K562 (cell line): ENCODE data around the gene ARHGAP22. TPM values are rescaled to one million over a fixed set of nuclear protein-coding genes. Genes with fewer than 3 reads are reported as not detected.

ENCODE experiments used
- ATAC-seq: fragments of 200-7000 bp; cut with Tn5 transposase; 3 replicates; pipeline ENCODE4 v1.9.1; 2020; ENCODE audit warnings: moderate library complexity
- BruUV-seq: library from RNA; stranded (reverse); fragments of 400-500 nt; replicated peaks from 2 replicates; lab custom pipeline; 2021; lab: Mats Ljungman, UMichigan
- CTCF ChIA-PET: fragments of 300-600 bp; formaldehyde crosslinking; extraction: SDS; loops from one replicate; lab custom pipeline; 2021; ENCODE audit warnings: low intra/inter-chr PET ratio; lab: Yijun Ruan, JAX
- POLR2A ChIA-PET: fragments of 300-600, 350-650 bp; sonication (Branson Sonifier 250); formaldehyde crosslinking; extraction: SDS; loops from one replicate; lab custom pipeline; 2021; ENCODE audit warnings: antibody characterized with exemption, inconsistent platforms; lab: Yijun Ruan, JAX
- DNase-seq, 4 experiments: peaks; one replicate each; pipeline versions ENCODE4 v3.0.0 to v3.0.0-alpha.2; 2011 to 2018; ENCODE audit warnings: low spot score in 3 of 4, mixed read lengths in 3 of 4; ENCODE audit errors: extremely low read depth in 1 of 4
- FAIRE-seq: peaks from 2 replicates; lab custom pipeline; 2011; peaks lifted over from hg19 to GRCh38; lab: Jason Lieb, UNC
- H2AFZ ChIP-seq: 2 replicates; pipeline ENCODE4 v1.6.0; 2011; ENCODE audit warnings: low read depth, low read length, control low read depth, inconsistent platforms
- H3K27ac ChIP-seq: fragments of 200-600 bp; 3 replicates; pipeline ENCODE4 v1.8.0; 2011; ENCODE audit warnings: low read depth, mild to moderate bottlenecking, control low read depth, inconsistent platforms, low read length, moderate library complexity, mixed read lengths; ENCODE audit errors: extremely low read depth
- H3K27me3 ChIP-seq, 2 experiments: fragments of 300-600 bp in 1 of 2; 2 replicates in 1 of 2; 3 replicates in 1 of 2; pipeline versions ENCODE4 v1.6.0 to v1.8.0; 2011; ENCODE audit warnings: inconsistent platforms in 2 of 2, low read length in 2 of 2, mild to moderate bottlenecking in 1 of 2, mixed read lengths in 1 of 2, moderate library complexity in 1 of 2; ENCODE audit not compliant: control insufficient read depth in 2 of 2, insufficient read depth in 2 of 2
- H3K36me3 ChIP-seq: fragments of 300-600 bp; 3 replicates; pipeline ENCODE4 v1.8.0; 2011; ENCODE audit warnings: mild to moderate bottlenecking, low read length, inconsistent platforms; ENCODE audit not compliant: control insufficient read depth, insufficient read depth
- H3K4me1 ChIP-seq, 2 experiments: fragments of 200-600 bp in 1 of 2; replicated peaks in 1 of 2; 2 replicates in 1 of 2; 3 replicates in 1 of 2; pipeline versions ENCODE4 v1.5.1 to v1.8.0; 2011; ENCODE audit warnings: inconsistent platforms in 2 of 2, low read length in 2 of 2, mild to moderate bottlenecking in 1 of 2, mixed read lengths in 1 of 2, moderate library complexity in 1 of 2; ENCODE audit not compliant: control insufficient read depth in 2 of 2, insufficient read depth in 2 of 2
- H3K4me2 ChIP-seq: 2 replicates; pipeline ENCODE4 v1.6.1; 2011; ENCODE audit warnings: low read length, control low read depth, inconsistent platforms, mixed read lengths; ENCODE audit not compliant: insufficient read depth
- H3K4me3 ChIP-seq: fragments of 200-600 bp; sonication (generic), shearing (Covaris generic); 2 replicates; pipeline ENCODE4 v1.5.1; 2016; ENCODE audit warnings: control low read depth, inconsistent platforms
- H3K79me2 ChIP-seq: fragments of 200-600 bp; 3 replicates; pipeline ENCODE4 v1.8.0; 2011; ENCODE audit warnings: low read length, inconsistent platforms; ENCODE audit not compliant: control insufficient read depth, insufficient read depth
- H3K9ac ChIP-seq, 2 experiments: 2 replicates each; pipeline versions ENCODE4 v1.6.0 to v1.6.1; 2011; ENCODE audit warnings: low read depth in 2 of 2, low read length in 2 of 2, control low read depth in 1 of 2, inconsistent platforms in 1 of 2, mild to moderate bottlenecking in 1 of 2, mixed read lengths in 1 of 2; ENCODE audit not compliant: insufficient read depth in 1 of 2
- H3K9me1 ChIP-seq: one replicate; pipeline ENCODE4 v1.6.0; 2011; ENCODE audit warnings: inconsistent platforms, mild to moderate bottlenecking, low read length, moderate library complexity; ENCODE audit not compliant: control insufficient read depth, insufficient read depth
- H3K9me3 ChIP-seq: replicated peaks from 2 replicates; pipeline ENCODE4 v1.5.1; 2011; ENCODE audit warnings: low read depth, low read length, inconsistent platforms; ENCODE audit not compliant: control insufficient read depth, insufficient read depth
- H4K20me1 ChIP-seq: replicated peaks from 2 replicates; pipeline ENCODE4 v1.6.1; 2011; ENCODE audit warnings: low read length, inconsistent platforms, mixed read lengths; ENCODE audit not compliant: control insufficient read depth, insufficient read depth
- BCOR ChIP-seq: fragments of 450-650 bp; IDR thresholded peaks from 2 replicates; pipeline ENCODE4 v1.6.1; 2016
- ETS1 ChIP-seq: conservative IDR thresholded peaks from 2 replicates; pipeline ENCODE4 v1.6.1; 2011; ENCODE audit warnings: low read depth, mild to moderate bottlenecking, low read length; ENCODE audit not compliant: control insufficient read depth
- HMGXB4 ChIP-seq: sonication (generic); formaldehyde crosslinking; IDR thresholded peaks from 2 replicates; pipeline ENCODE4 v1.8.1; 2023; ENCODE audit warnings: mild to moderate bottlenecking, missing genetic modification reagents
- KDM1A ChIP-seq, 2 experiments: fragments of 450-650 bp; IDR thresholded peaks; 2 replicates each; pipeline ENCODE4 v1.6.1; 2016; ENCODE audit warnings: mild to moderate bottlenecking in 2 of 2
- KLF1 ChIP-seq: fragments of 450-650 bp; IDR thresholded peaks from 2 replicates; pipeline ENCODE4 v1.6.1; 2016; ENCODE audit warnings: missing genetic modification characterization, missing compliant biosample characterization
- PKNOX1 ChIP-seq: fragments of 450-650 bp; IDR thresholded peaks from 2 replicates; pipeline ENCODE4 v1.6.1; 2016
- PRDM10 ChIP-seq: fragments of 450-650 bp; IDR thresholded peaks from 2 replicates; pipeline ENCODE4 v1.6.1; 2018; ENCODE audit not compliant: partially characterized antibody
- PTTG1 ChIP-seq: fragments of 450-650 bp; IDR thresholded peaks from 2 replicates; pipeline ENCODE4 v1.6.1; 2016; ENCODE audit warnings: low read depth, mild to moderate bottlenecking, missing genetic modification characterization, missing compliant biosample characterization
- RBM25 ChIP-seq: fragments of 200-400 bp; formaldehyde crosslinking; IDR thresholded peaks from 2 replicates; pipeline ENCODE4 v1.6.1; 2018; ENCODE audit warnings: low read length, low read depth, moderate library complexity; ENCODE audit not compliant: severe bottlenecking
- RUNX1 ChIP-seq: sonication (generic); IDR thresholded peaks from 2 replicates; pipeline ENCODE4 v1.6.1; 2016; ENCODE audit warnings: antibody characterized with exemption, low read depth
- ZNF121 ChIP-seq: sonication (generic); formaldehyde crosslinking; conservative IDR thresholded peaks from 2 replicates; pipeline ENCODE4 v1.8.0; 2022; ENCODE audit warnings: missing genetic modification reagents
- ZNF263 ChIP-seq: sonication (generic); formaldehyde crosslinking; IDR thresholded peaks from 2 replicates; pipeline ENCODE4 v1.8.0; 2022; ENCODE audit warnings: mild to moderate bottlenecking, missing genetic modification reagents, borderline replicate concordance
- WGBS: fragments of 100-300 bp; shearing (Covaris generic); methylation state at CpG from one replicate; pipeline ENCODE4 v1.1.6; 2016; ENCODE audit warnings: low coverage, mixed read lengths; ENCODE audit not compliant: insufficient coverage; ENCODE audit errors: missing lambda C conversion rate; 5-methylcytosine and 5-hydroxymethylcytosine counted together
- in situ Hi-C: fragments of 300-500 bp; cut with MboI; formaldehyde crosslinking; loops from 4 replicates; pipeline ENCODE4 v1.15.0; 2018; ENCODE audit warnings: inconsistent platforms, mixed read lengths
- intact Hi-C: fragments of 100-400 bp; cut with micrococcal nuclease; formaldehyde crosslinking; loops from 2 replicates; pipeline ENCODE4 v1.14.2; 2022
- polyA plus RNA-seq, 8 experiments: library from polyadenylated mRNA; depleted of rRNA in 4 of 8; stranded (reverse) in 5 of 8; unstranded in 3 of 8; fragments of >200 nt; fragmentation: Nextera tagmentation in 2 of 8; fragmentation: Illumina TruSeq in 1 of 8; extraction: Ambion mirVana in 2 of 8; extraction: Trizol in 1 of 8; gene quantifications; 2 replicates each; pipeline versions ENCODE4 v1.2.1 to v1.2.3, GENCODE V29; 2011 to 2014; ENCODE audit warnings: inconsistent platforms in 1 of 8, missing spikeins in 1 of 8
- total RNA-seq, 7 experiments: library from RNA; depleted of rRNA in 6 of 7; stranded (reverse); fragments of >200 nt in 6 of 7; fragmentation: Illumina TruSeq in 2 of 7; extraction: Trizol in 2 of 7; gene quantifications; 2 replicates each; pipeline versions ENCODE4 v1.2.1 to v1.2.3, GENCODE V29; 2011 to 2021; ENCODE audit warnings: low replicate concordance in 1 of 7

Gene ARHGAP22
- total and polyA plus RNA-seq, 9 of the 15 experiments (the other 6 are each of a cell fraction or from before 2014, with no cell fraction given) = 1.3 to 28.1 (median 12.7) TPM

- Histone ChIP-seq H3K4me2 (no peak overlapping the region), H3K27ac (no peak overlapping the region), H3K36me3 (peaks cover 34% of the 10 kb centered on the region; the same call in 2 of the 3 replicates), H4K20me1 (no peaks in the 10 kb centered on the region), H3K9me3 (no peaks in the 10 kb centered on the region), H3K27me3 (no peaks in the 10 kb centered on the region), H3K79me2 (peaks cover 12% of the 10 kb centered on the region; the same call in 1 of the 3 replicates), H3K9ac (no peak overlapping the region), H2AFZ (no peak overlapping the region), H3K4me1 (peaks cover 0 to 32% of the 10 kb centered on the region in 2 experiments; a peak in 4 of 5 replicates), H3K9me1 (no peaks in the 10 kb centered on the region), H3K4me3 (no peak overlapping the region)
- no peak for ATAC-seq
- WGBS = 92% methylated on average over 3 of the region's 3 CpGs
- ChIA-PET CTCF (no interaction called here), POLR2A (interaction anchor here (0.6 kb wide), 1 partner anchor 15 kb away, joined by 3 read pairs; no protein-coding TSS in a partner anchor)
- FAIRE-seq = no peak
- no peak for DNase-seq
- in situ Hi-C loops (no loop called here), intact Hi-C loops (no loop called here)
- BruUV-seq = no TSS peak
- TF ChIP-seq PKNOX1 (no peak), RBM25 (peak; percentile 41), PRDM10 (no peak), KLF1 (no peak), PTTG1 (tag) (no peak), KDM1A (IDR thresholded peaks at IDR 0.05) (0 out of 4 replicates have a peak, but pooled peaks of 1 of the 2 experiments have one; percentile 6), ETS1 (no peak), RUNX1 (no peak), BCOR (peak; percentile 46; the same call in 1 of the 2 replicates), HMGXB4 (CRISPR knock-in tag) (no peak), ZNF263 (no peak), ZNF121 (CRISPR knock-in tag) (peak; percentile 99)
Measured at GRCh38 chr10:48428896-48429295, 176.0 kb downstream of the ARHGAP22 start.
